K562 (cell line): ENCODE data around the gene PFDN2. TPM values are rescaled to one million over a fixed set of nuclear protein-coding genes. Genes with fewer than 3 reads are reported as not detected.

ENCODE experiments used
- ATAC-seq: fragments of 200-7000 bp; cut with Tn5 transposase; 3 replicates; pipeline ENCODE4 v1.9.1; 2020; ENCODE audit warnings: moderate library complexity
- BruUV-seq: library from RNA; stranded (reverse); fragments of 400-500 nt; replicated peaks from 2 replicates; lab custom pipeline; 2021; lab: Mats Ljungman, UMichigan
- CTCF ChIA-PET: fragments of 300-600 bp; formaldehyde crosslinking; extraction: SDS; loops from one replicate; lab custom pipeline; 2021; ENCODE audit warnings: low intra/inter-chr PET ratio; lab: Yijun Ruan, JAX
- POLR2A ChIA-PET: fragments of 300-600, 350-650 bp; sonication (Branson Sonifier 250); formaldehyde crosslinking; extraction: SDS; loops from one replicate; lab custom pipeline; 2021; ENCODE audit warnings: antibody characterized with exemption, inconsistent platforms; lab: Yijun Ruan, JAX
- DNase-seq, 4 experiments: peaks; one replicate each; pipeline versions ENCODE4 v3.0.0 to v3.0.0-alpha.2; 2011 to 2018; ENCODE audit warnings: low spot score in 3 of 4, mixed read lengths in 3 of 4; ENCODE audit errors: extremely low read depth in 1 of 4
- FAIRE-seq: peaks from 2 replicates; lab custom pipeline; 2011; peaks lifted over from hg19 to GRCh38; lab: Jason Lieb, UNC
- H2AFZ ChIP-seq: 2 replicates; pipeline ENCODE4 v1.6.0; 2011; ENCODE audit warnings: low read depth, low read length, control low read depth, inconsistent platforms
- H3K27ac ChIP-seq: fragments of 200-600 bp; 3 replicates; pipeline ENCODE4 v1.8.0; 2011; ENCODE audit warnings: low read depth, mild to moderate bottlenecking, control low read depth, inconsistent platforms, low read length, moderate library complexity, mixed read lengths; ENCODE audit errors: extremely low read depth
- H3K27me3 ChIP-seq, 2 experiments: fragments of 300-600 bp in 1 of 2; 2 replicates in 1 of 2; 3 replicates in 1 of 2; pipeline versions ENCODE4 v1.6.0 to v1.8.0; 2011; ENCODE audit warnings: inconsistent platforms in 2 of 2, low read length in 2 of 2, mild to moderate bottlenecking in 1 of 2, mixed read lengths in 1 of 2, moderate library complexity in 1 of 2; ENCODE audit not compliant: control insufficient read depth in 2 of 2, insufficient read depth in 2 of 2
- H3K36me3 ChIP-seq: fragments of 300-600 bp; 3 replicates; pipeline ENCODE4 v1.8.0; 2011; ENCODE audit warnings: mild to moderate bottlenecking, low read length, inconsistent platforms; ENCODE audit not compliant: control insufficient read depth, insufficient read depth
- H3K4me1 ChIP-seq, 2 experiments: fragments of 200-600 bp in 1 of 2; replicated peaks in 1 of 2; 2 replicates in 1 of 2; 3 replicates in 1 of 2; pipeline versions ENCODE4 v1.5.1 to v1.8.0; 2011; ENCODE audit warnings: inconsistent platforms in 2 of 2, low read length in 2 of 2, mild to moderate bottlenecking in 1 of 2, mixed read lengths in 1 of 2, moderate library complexity in 1 of 2; ENCODE audit not compliant: control insufficient read depth in 2 of 2, insufficient read depth in 2 of 2
- H3K4me2 ChIP-seq: 2 replicates; pipeline ENCODE4 v1.6.1; 2011; ENCODE audit warnings: low read length, control low read depth, inconsistent platforms, mixed read lengths; ENCODE audit not compliant: insufficient read depth
- H3K4me3 ChIP-seq: fragments of 200-600 bp; sonication (generic), shearing (Covaris generic); 2 replicates; pipeline ENCODE4 v1.5.1; 2016; ENCODE audit warnings: control low read depth, inconsistent platforms
- H3K79me2 ChIP-seq: fragments of 200-600 bp; 3 replicates; pipeline ENCODE4 v1.8.0; 2011; ENCODE audit warnings: low read length, inconsistent platforms; ENCODE audit not compliant: control insufficient read depth, insufficient read depth
- H3K9ac ChIP-seq, 2 experiments: 2 replicates each; pipeline versions ENCODE4 v1.6.0 to v1.6.1; 2011; ENCODE audit warnings: low read depth in 2 of 2, low read length in 2 of 2, control low read depth in 1 of 2, inconsistent platforms in 1 of 2, mild to moderate bottlenecking in 1 of 2, mixed read lengths in 1 of 2; ENCODE audit not compliant: insufficient read depth in 1 of 2
- H3K9me1 ChIP-seq: one replicate; pipeline ENCODE4 v1.6.0; 2011; ENCODE audit warnings: inconsistent platforms, mild to moderate bottlenecking, low read length, moderate library complexity; ENCODE audit not compliant: control insufficient read depth, insufficient read depth
- H3K9me3 ChIP-seq: replicated peaks from 2 replicates; pipeline ENCODE4 v1.5.1; 2011; ENCODE audit warnings: low read depth, low read length, inconsistent platforms; ENCODE audit not compliant: control insufficient read depth, insufficient read depth
- H4K20me1 ChIP-seq: replicated peaks from 2 replicates; pipeline ENCODE4 v1.6.1; 2011; ENCODE audit warnings: low read length, inconsistent platforms, mixed read lengths; ENCODE audit not compliant: control insufficient read depth, insufficient read depth
- CBFB ChIP-seq: sonication (generic); formaldehyde crosslinking; IDR thresholded peaks from 2 replicates; pipeline ENCODE4 v1.4.0; 2020; ENCODE audit warnings: mild to moderate bottlenecking, missing genetic modification reagents
- CREBBP ChIP-seq: IDR thresholded peaks from one replicate; pipeline ENCODE4 v1.6.1; 2012; ENCODE audit warnings: low read depth, mild to moderate bottlenecking, control low read depth, inconsistent platforms, low read length
- EGR1 ChIP-seq: fragments of 450-650 bp; conservative IDR thresholded peaks from 2 replicates; pipeline ENCODE4 v1.6.1; 2017; ENCODE audit warnings: mild to moderate bottlenecking
- JUN ChIP-seq, 2 experiments: sonication (generic) in 1 of 2; formaldehyde crosslinking in 1 of 2; IDR thresholded peaks; 2 replicates each; pipeline versions ENCODE4 v1.6.1 to v1.8.0; 2012 to 2022; ENCODE audit warnings: borderline replicate concordance in 2 of 2, mild to moderate bottlenecking in 2 of 2, improper control_type of control experiment in 1 of 2, low read depth in 1 of 2, low read length in 1 of 2, missing genetic modification reagents in 1 of 2
- KHSRP ChIP-seq: fragments of 450-650 bp; IDR thresholded peaks from 2 replicates; pipeline ENCODE4 v1.6.1; 2017
- POU5F1 ChIP-seq: fragments of 150-350 bp; IDR thresholded peaks from 2 replicates; pipeline ENCODE4 v1.6.1; 2014; ENCODE audit warnings: borderline replicate concordance, low read length, low read depth, mild to moderate bottlenecking; ENCODE audit not compliant: partially characterized antibody
- RBFOX2 ChIP-seq: fragments of 200-400 bp; formaldehyde crosslinking; IDR thresholded peaks from 2 replicates; pipeline ENCODE4 v1.6.1; 2017; ENCODE audit warnings: low read depth, mild to moderate bottlenecking, low read length, moderate library complexity
- SMARCA4 ChIP-seq: fragments of 450-650 bp; IDR thresholded peaks from 2 replicates; pipeline ENCODE4 v1.6.1; 2016
- SMARCB1 ChIP-seq: IDR thresholded peaks from 2 replicates; pipeline ENCODE4 v1.6.1; 2011; ENCODE audit warnings: improper control_type of control experiment, low read depth; ENCODE audit not compliant: insufficient read length
- TCF15 ChIP-seq: fragments of 250-450 bp; sonication (Bioruptor Pico); IDR thresholded peaks from 2 replicates; pipeline ENCODE4 v1.8.0; 2022; ENCODE audit warnings: moderate library complexity, mild to moderate bottlenecking, inconsistent platforms
- TSC22D4 ChIP-seq: fragments of 450-650 bp; IDR thresholded peaks from 2 replicates; pipeline ENCODE4 v1.6.1; 2016; ENCODE audit warnings: missing genetic modification characterization, missing biosample characterization, control low read depth
- ZBTB33 ChIP-seq: sonication (generic); formaldehyde crosslinking; IDR thresholded peaks from 2 replicates; pipeline ENCODE4 v1.8.1; 2023; ENCODE audit warnings: mild to moderate bottlenecking, missing genetic modification reagents
- ZNF311 ChIP-seq: fragments of 250-450 bp; sonication (Bioruptor Pico); IDR thresholded peaks from 2 replicates; pipeline ENCODE4 v1.4.0; 2020; ENCODE audit warnings: mild to moderate bottlenecking, moderate library complexity
- WGBS: fragments of 100-300 bp; shearing (Covaris generic); methylation state at CpG from one replicate; pipeline ENCODE4 v1.1.6; 2016; ENCODE audit warnings: low coverage, mixed read lengths; ENCODE audit not compliant: insufficient coverage; ENCODE audit errors: missing lambda C conversion rate; 5-methylcytosine and 5-hydroxymethylcytosine counted together
- in situ Hi-C: fragments of 300-500 bp; cut with MboI; formaldehyde crosslinking; loops from 4 replicates; pipeline ENCODE4 v1.15.0; 2018; ENCODE audit warnings: inconsistent platforms, mixed read lengths
- intact Hi-C: fragments of 100-400 bp; cut with micrococcal nuclease; formaldehyde crosslinking; loops from 2 replicates; pipeline ENCODE4 v1.14.2; 2022
- polyA plus RNA-seq, 8 experiments: library from polyadenylated mRNA; depleted of rRNA in 4 of 8; stranded (reverse) in 5 of 8; unstranded in 3 of 8; fragments of >200 nt; fragmentation: Nextera tagmentation in 2 of 8; fragmentation: Illumina TruSeq in 1 of 8; extraction: Ambion mirVana in 2 of 8; extraction: Trizol in 1 of 8; gene quantifications; 2 replicates each; pipeline versions ENCODE4 v1.2.1 to v1.2.3, GENCODE V29; 2011 to 2014; ENCODE audit warnings: inconsistent platforms in 1 of 8, missing spikeins in 1 of 8
- total RNA-seq, 7 experiments: library from RNA; depleted of rRNA in 6 of 7; stranded (reverse); fragments of >200 nt in 6 of 7; fragmentation: Illumina TruSeq in 2 of 7; extraction: Trizol in 2 of 7; gene quantifications; 2 replicates each; pipeline versions ENCODE4 v1.2.1 to v1.2.3, GENCODE V29; 2011 to 2021; ENCODE audit warnings: low replicate concordance in 1 of 7

The PFDN2 gene
- total and polyA plus RNA-seq, 9 of the 15 experiments (the other 6 are each of a cell fraction or from before 2014, with no cell fraction given): 50.2 to 361 (median 144) TPM

GRCh38 chr1:161094481-161094880 is 23.4 kb downstream of the PFDN2 start:
- no peaks in the 10 kb centered on the region for H3K79me2 ChIP-seq
- DNase-seq (no peak), FAIRE-seq (no peak), ATAC-seq (no peak)
- peaks cover 4% of the 10 kb centered on the region; the same call in 1 of the 2 replicates for H3K9me3 ChIP-seq
- no peaks in the 10 kb centered on the region for H3K27me3 ChIP-seq
- H2AFZ ChIP-seq: no peak overlapping the region
- BruUV-seq: no TSS peak
- H3K9ac ChIP-seq: no peak overlapping the region
- TF ChIP-seq ZBTB33 (peak; percentile 65; the same call in 1 of the 2 replicates), ZNF311 (CRISPR knock-in tag) (no peak)
- H3K9me1 ChIP-seq: no peaks in the 10 kb centered on the region
- intact Hi-C loops: no loop called here
- whole genome bisulfite sequencing: 81% methylated on average over 12 of the region's 14 CpGs
- no peaks in the 10 kb centered on the region for H4K20me1 ChIP-seq
- ChIA-PET POLR2A (interaction anchor here (0.9 kb wide), 1 partner anchor 9 kb away, joined by 3 read pairs; no protein-coding TSS in a partner anchor), CTCF (no interaction called here)
- H3K36me3 ChIP-seq: peaks cover 7% of the 10 kb centered on the region; the same call in 2 of the 3 replicates
- in situ Hi-C loops: loop anchor here (10.0 to 25.0 kb wide), 2 partner anchors 100 to 257 kb away; no protein-coding TSS in a partner anchor
- no peak overlapping the region for H3K4me2 ChIP-seq
- no peak overlapping the region for H3K27ac ChIP-seq
- H3K4me3 ChIP-seq: no peak overlapping the region
- H3K4me1 ChIP-seq: peaks cover 0 to 9% of the 10 kb centered on the region in 2 experiments; a peak in 1 of 5 replicates

GRCh38 chr1:161092621-161093028 is 25.2 kb downstream of the PFDN2 start:
- Histone ChIP-seq H3K27me3 (no peaks in the 10 kb centered on the region), H3K9me3 (0 out of 2 replicates have a peak, but pooled peaks cover 3% of the 10 kb centered on the region), H3K27ac (no peak overlapping the region), H2AFZ (no peak overlapping the region), H3K9ac (no peak overlapping the region), H3K4me2 (no peak overlapping the region), H4K20me1 (no peaks in the 10 kb centered on the region), H3K4me1 (peaks cover 0 to 5% of the 10 kb centered on the region in 2 experiments; a peak in 2 of 5 replicates), H3K9me1 (no peaks in the 10 kb centered on the region), H3K79me2 (no peaks in the 10 kb centered on the region), H3K36me3 (no peaks in the 10 kb centered on the region), H3K4me3 (no peak overlapping the region)
- FAIRE-seq: no peak
- CTCF ChIA-PET: no interaction called here
- POLR2A ChIA-PET: no interaction called here
- WGBS: 36% methylated on average over 3 of the region's 3 CpGs
- no peak for DNase-seq
- intact Hi-C loops (no loop called here), in situ Hi-C loops (loop anchor here (10.0 to 25.0 kb wide), 2 partner anchors 98 to 255 kb away; no protein-coding TSS in a partner anchor)
- no TSS peak for BruUV-seq
- ATAC-seq: no peak
- TF ChIP-seq TCF15 (CRISPR knock-in tag) (no peak), CREBBP (no peak), TSC22D4 (tag) (no peak), EGR1 (peak; percentile 97), CBFB (no peak), SMARCB1 (no peak), KHSRP (no peak), JUN (IDR thresholded peaks at IDR 0.05; ENCODE audit: borderline replicate concordance, low read depth, low read length) (0 out of 2 replicates have a peak, but pooled peaks have one; percentile 8), JUN (CRISPR knock-in tag; IDR thresholded peaks at IDR 0.05; ENCODE audit: borderline replicate concordance) (no peak), RBFOX2 (no peak), POU5F1 (no peak), SMARCA4 (peak; percentile 46; the same call in 1 of the 2 replicates)
